T-helper 9 cell (primary cell): Measurements from ENCODE around the gene TBC1D9B.
A peak's percentile ranks its signal among the peaks of the same experiment; 100 is the strongest.

Source experiments
- DNase-seq: peaks from one replicate; pipeline ENCODE4 v3.0.0-alpha.2; 2020

TBC1D9B gene

GRCh38 chr5:179819296-179820126, 88.2 kb downstream of the TBC1D9B start:
- peak; percentile 36 for DNase-seq

GRCh38 chr5:179818746-179819295, 88.9 kb downstream of the TBC1D9B start:
- peak; percentile 92 for DNase-seq

DNA sequence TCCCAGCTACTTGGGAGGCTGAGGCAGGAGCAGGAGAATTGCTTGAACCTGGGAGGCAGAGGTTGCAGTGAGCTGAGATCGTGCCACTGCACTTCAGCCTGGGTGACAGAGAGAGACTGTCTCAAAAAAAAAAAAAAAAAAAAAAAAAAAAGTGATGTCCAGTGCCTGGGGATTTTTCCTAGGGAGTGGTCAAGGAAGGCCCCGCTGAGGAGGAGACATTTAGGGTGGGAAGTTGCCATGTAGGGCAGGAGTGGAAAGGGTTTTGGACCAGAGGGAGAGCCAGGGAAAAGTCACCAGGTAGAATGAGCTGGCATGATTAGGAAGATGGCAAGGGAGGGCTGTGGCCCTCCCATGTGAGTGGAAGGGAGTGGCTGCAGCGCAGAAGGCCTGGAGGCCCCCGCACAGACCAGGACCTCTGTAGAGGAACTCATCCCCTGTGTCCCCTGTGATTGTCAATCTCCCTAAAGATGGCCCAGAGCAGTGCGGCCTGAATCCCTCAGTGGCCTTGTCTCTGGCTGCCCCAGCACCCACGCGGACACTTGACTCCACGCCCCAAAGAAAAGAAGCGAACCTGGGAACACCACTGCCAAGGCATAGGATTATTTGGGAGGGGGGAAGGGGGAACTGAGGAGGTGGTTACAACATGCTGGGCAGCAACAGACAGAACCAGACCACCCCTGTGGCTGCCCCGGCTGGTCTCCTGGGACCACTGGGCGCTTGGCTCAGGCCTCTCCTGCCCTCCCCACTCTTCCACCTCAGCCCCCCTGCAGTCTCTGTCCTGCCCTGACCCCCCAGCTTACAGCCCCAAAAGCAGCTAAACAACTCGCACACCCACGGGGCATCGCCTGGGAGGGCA, 89.6 kb downstream of the TBC1D9B start:
- peak; percentile 0 for DNase-seq

DNA sequence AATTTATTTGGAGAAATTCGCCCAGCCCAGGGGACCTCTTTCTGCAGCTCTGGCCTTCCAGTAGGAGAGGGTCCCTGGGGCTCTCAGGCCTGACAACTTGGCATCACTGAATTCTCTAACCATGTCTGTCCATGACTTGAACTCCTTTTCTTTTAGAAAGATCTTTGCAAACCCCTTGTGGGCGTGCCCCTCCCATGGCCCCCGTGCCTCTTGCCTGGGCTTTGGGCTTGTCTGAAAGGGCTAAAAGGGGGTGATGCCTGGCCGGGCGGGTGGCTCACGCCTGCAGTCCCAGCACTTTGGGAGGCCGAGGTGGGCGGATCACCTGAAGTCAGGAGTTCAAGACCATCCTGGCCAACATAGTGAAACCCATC, 90.2 kb downstream of the TBC1D9B start:
- DNase-seq: no peak

DNA sequence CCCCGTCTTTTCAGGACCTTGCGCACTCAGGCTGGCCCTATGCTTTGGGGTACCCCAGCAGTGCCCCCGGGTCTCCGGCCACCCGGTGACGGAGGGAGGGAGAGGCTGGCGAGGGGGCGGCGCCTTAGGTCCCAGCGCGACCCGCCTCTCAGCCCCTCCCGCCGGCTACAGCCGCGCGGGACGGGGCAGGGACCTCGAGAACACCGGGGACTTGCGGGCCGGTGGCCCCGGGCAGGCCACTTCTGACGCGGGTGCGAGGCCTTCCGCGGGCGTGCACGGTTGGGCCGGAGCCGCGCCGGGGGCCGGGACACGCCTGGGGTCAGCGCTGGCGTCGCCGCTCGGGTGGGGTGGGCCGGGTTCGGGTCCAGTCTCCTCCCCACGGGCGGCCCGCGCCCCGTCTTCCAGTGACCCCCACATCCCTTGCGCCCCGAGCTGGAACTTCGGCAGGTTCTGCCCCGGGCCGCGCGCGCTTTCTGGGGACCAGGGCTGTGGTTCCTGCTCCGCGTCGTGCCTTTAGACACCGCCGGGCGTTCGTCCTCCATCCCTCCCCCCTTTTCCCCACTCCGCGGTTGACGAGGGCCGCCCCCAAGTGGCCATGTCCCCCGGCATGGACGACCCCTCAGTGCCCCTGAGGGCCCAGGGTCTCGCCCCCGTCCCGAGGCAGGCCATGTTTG, 90.8 kb downstream of the TBC1D9B start:
- no peak for DNase-seq

DNA sequence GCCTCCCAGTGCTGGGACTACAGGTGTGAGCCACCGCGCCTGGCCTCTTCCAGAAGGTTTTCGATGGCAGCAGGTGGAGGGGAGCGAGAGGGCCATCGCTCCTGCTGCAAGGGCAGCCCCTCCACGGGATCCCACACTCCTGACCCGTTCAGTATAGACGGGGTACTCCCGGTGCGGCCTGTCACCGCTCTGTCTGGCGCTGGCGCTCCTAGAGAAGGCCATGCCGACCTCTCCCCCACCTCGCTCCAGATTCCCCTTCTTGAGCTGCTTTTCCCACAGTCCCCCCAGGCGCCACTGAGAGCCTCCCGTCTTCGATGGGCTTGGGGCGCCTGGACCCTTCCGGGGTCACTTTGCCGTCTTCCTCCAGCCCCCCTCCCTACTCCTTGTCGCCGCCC, 91.3 kb downstream of the TBC1D9B start:
- no peak for DNase-seq

GRCh38 chr5:179815491-179816249, 92.0 kb downstream of the TBC1D9B start:
- no peak for DNase-seq

DNA sequence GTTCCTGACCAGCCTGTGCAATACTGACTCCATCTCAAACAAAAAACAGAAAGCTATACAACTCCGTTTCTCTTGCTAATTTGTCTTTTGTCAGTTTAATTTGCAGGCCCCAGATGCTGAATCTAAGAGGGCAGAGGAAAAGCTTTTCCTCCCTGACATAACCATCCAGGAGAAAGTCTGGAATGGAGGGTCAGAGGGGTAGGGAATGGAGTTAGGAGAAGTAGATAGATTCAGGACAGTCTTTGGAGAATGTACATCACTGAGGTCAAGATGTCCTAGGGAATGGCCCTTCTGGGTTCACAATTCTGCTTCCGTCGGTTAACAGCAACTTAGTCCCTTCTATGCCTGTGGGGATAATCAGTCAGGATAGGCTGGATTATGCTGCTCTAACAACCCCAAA, 93.6 kb downstream of the TBC1D9B start:
- DNase-seq: no peak

DNA sequence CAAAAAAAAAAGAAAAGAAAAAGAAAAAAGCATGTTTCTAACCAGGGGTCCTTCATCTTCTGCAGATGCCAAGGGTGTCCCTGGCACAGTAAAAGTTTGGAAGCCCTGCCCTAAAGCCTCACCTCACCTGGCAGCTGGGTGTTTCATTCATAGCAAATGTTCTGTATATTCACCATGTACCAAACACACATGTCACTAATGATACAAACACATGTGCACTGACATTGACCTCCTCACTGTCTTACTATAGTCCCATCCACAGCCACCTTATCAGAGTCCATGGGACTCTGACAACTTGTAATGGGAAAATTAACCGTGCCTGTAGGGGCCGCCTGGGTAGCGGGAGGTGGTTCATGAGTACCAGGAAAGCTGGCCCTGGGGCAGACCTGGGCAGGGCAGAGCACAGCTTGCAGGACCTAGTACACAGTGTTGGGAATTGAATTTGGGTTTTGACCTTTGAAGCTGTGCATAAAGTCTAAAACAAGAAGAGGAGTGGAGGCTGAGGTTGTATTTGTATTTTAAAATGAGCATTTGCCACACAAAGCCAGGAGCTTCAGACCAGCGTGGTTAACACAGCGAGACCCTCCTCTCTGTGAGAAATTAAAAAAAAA, 94.6 kb downstream of the TBC1D9B start:
- DNase-seq: no peak

GRCh38 chr5:179812135-179812825, 95.4 kb downstream of the TBC1D9B start:
- no peak for DNase-seq
